Esophagus (tissue), 2 donors: Measurements from ENCODE around the gene NEU1. TPM values are rescaled to one million over a fixed set of nuclear protein-coding genes. Genes with fewer than 3 reads are reported as not detected.
A peak's percentile ranks its signal among the peaks of the same experiment; 100 is the strongest.
"Not testable (repeated sequence)": the region's sequence is repeated elsewhere in the genome, so short reads cannot be mapped to it uniquely, and the experiment has no call there.

Experiments used
- H3K27ac ChIP-seq, 2 donors: one replicate each; pipeline ENCODE4 v1.5.1; 2013; ENCODE audit warnings: low read depth in 2 of 2, mild to moderate bottlenecking in 2 of 2, inconsistent platforms in 1 of 2, low read length in 1 of 2, moderate library complexity in 1 of 2
- H3K27me3 ChIP-seq, 2 donors: one replicate each; pipeline ENCODE4 v1.6.1; 2013; ENCODE audit warnings: low read length in 2 of 2, control low read depth in 1 of 2, mild to moderate bottlenecking in 1 of 2; ENCODE audit not compliant: insufficient read depth in 2 of 2, control insufficient read depth in 1 of 2
- H3K36me3 ChIP-seq, 2 donors: one replicate each; pipeline ENCODE4 v1.6.1; 2013; ENCODE audit warnings: low read length in 1 of 2; ENCODE audit not compliant: control insufficient read depth in 2 of 2, insufficient read depth in 2 of 2
- H3K4me1 ChIP-seq, 2 donors: one replicate each; pipeline ENCODE4 v1.6.1; 2013; ENCODE audit warnings: low read length in 1 of 2; ENCODE audit not compliant: control insufficient read depth in 2 of 2, insufficient read depth in 2 of 2
- H3K4me3 ChIP-seq, 2 donors: one replicate each; pipeline ENCODE4 v1.5.1; 2013; ENCODE audit warnings: low read length in 2 of 2, mild to moderate bottlenecking in 2 of 2, low read depth in 1 of 2, moderate library complexity in 1 of 2
- H3K9me3 ChIP-seq, 2 donors: one replicate each; pipeline ENCODE4 v1.6.1; 2013; ENCODE audit warnings: mild to moderate bottlenecking in 2 of 2, low read depth in 1 of 2, low read length in 1 of 2, moderate library complexity in 1 of 2; ENCODE audit not compliant: control insufficient read depth in 2 of 2, insufficient read depth in 1 of 2
- WGBS, 2 donors: extraction: QIAGEN DNeasy Blood & Tissue Kit; methylation state at CpG; one replicate each; pipeline ENCODE4 v1.1.7; 2013; 5-methylcytosine and 5-hydroxymethylcytosine counted together
- polyA plus RNA-seq, 2 donors: library from polyadenylated mRNA; stranded (reverse); fragments of 200-250 nt; gene quantifications; one replicate each; pipeline ENCODE4 v1.2.3, GENCODE V29; 2013
- donor health status: healthy with polysubstance abuse.
- donor health status: Bipolar disorder and iron deficiency.

NEU1 gene
- polyA plus RNA-seq, 2 donors: 13.6 to 14.6 TPM

DNA sequence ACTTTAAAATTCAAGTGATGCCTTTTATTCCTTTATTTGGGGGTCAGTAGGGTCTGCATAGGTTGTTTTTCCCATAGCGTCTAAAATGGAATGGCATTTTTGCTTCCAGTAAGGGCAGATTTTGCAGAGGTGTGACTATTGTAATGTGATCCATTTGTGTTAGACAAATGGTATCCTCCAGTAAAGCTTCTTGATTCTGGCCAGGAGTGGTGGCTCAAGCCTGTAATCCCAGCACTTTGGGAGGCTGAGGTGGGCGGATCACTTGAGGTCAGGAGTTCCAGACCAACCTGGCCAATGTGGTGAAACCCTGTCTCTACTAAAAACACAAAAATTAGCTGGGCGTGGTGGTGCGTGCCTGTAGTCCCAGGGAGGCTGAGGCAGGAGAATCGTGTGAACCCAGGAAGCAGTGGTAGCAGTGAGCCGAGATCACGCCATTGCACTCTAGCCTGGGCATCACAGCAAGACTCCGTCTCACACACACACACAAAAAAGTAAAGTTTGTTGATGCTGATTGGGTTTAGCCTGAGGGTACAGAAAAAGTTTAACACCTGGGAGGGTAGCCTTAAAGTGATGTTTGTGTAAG, 44.6 kb downstream of the NEU1 start:
- not testable (repeated sequence) for H3K9me3 ChIP-seq, H3K36me3 ChIP-seq, H3K27me3 ChIP-seq, H3K4me1 ChIP-seq
- H3K27ac ChIP-seq: peak overlapping the region; percentile 66 to 77
- H3K4me3 ChIP-seq: peak overlapping the region; percentile 45 to 52
- 19 to 44% methylated on average over 8 of the region's 8 CpGs for WGBS, 2 donors

DNA sequence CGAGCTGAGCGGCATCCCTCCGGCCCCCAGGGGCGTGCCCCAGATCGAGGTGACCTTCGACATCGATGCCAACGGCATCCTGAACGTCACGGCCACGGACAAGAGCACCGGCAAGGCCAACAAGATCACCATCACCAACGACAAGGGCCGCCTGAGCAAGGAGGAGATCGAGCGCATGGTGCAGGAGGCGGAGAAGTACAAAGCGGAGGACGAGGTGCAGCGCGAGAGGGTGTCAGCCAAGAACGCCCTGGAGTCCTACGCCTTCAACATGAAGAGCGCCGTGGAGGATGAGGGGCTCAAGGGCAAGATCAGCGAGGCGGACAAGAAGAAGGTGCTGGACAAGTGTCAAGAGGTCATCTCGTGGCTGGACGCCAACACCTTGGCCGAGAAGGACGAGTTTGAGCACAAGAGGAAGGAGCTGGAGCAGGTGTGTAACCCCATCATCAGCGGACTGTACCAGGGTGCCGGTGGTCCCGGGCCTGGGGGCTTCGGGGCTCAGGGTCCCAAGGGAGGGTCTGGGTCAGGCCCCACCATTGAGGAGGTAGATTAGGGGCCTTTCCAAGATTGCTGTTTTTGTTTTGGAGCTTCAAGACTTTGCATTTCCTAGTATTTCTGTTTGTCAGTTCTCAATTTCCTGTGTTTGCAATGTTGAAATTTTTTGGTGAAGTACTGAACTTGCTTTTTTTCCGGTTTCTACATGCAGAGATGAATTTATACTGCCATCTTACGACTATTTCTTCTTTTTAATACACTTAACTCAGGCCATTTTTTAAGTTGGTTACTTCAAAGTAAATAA, 45.3 kb downstream of the NEU1 start:
- 17 to 29% methylated on average over 12 to 15 of the region's 37 CpGs for WGBS, 2 donors
- peak overlapping the region; percentile 52 to 70 for H3K4me3 ChIP-seq
- not testable (repeated sequence) for H3K27me3 ChIP-seq, H3K36me3 ChIP-seq, H3K4me1 ChIP-seq, H3K9me3 ChIP-seq
- peak overlapping the region; percentile 69 to 81 for H3K27ac ChIP-seq

DNA sequence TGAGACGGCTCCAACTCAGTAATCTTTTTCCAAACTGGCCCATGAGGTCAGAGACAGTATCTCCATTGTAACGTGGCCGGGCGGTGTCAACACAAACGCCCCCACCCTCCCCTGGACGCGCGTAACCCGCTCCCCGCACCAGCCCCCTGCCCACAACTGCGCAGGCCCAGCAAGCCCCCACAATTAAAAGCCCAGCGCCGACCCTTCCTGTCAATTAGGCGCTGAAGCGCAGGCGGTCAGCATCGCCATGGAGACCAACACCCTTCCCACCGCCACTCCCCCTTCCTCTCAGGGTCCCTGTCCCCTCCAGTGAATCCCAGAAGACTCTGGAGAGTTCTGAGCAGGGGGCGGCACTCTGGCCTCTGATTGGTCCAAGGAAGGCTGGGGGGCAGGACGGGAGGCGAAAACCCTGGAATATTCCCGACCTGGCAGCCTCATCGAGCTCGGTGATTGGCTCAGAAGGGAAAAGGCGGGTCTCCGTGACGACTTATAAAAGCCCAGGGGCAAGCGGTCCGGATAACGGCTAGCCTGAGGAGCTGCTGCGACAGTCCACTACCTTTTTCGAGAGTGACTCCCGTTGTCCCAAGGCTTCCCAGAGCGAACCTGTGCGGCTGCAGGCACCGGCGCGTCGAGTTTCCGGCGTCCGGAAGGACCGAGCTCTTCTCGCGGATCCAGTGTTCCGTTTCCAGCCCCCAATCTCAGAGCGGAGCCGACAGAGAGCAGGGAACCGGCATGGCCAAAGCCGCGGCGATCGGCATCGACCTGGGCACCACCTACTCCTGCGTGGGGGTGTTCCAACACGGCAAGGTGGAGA, 47.4 kb downstream of the NEU1 start, which contains the start of the genes HSPA1A and HSPA1L:
HSPA1A (plus strand) TSS at position 519 of the 814 bp plus-strand sequence; CDS start at position 733, 214 bp downstream.
HSPA1L (minus strand) TSS at position 259 of the 814 bp plus-strand sequence. CDS start 3,311 bp downstream, outside the sequence.
- peaks cover 0 to 3% of the 10 kb centered on the region in 2 donors for H3K4me1 ChIP-seq

DNA sequence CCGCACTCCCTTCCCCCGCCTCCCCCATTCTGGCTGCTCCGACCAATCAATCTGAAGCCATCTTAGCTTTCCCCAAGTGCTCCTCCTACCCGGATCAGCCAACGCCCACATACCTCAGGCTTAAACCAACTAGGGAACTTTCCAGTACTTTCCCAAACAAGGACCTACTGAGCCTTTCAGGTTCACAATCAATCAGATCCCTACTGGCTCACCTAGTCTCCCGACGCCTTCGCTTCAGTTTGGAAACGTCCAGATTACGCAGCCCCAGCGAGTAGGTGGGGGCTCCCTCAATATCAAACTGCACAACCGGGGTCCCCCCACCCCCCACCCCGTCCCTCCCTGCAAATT, 48.0 kb downstream of the NEU1 start:
- no peaks in the 10 kb centered on the region for H3K27me3 ChIP-seq
- peak overlapping the region; percentile 99 to 100 for H3K27ac ChIP-seq
- WGBS, 2 donors: 0 to 1% methylated on average over 13 of the region's 13 CpGs
- H3K4me1 ChIP-seq: peaks cover 0 to 3% of the 10 kb centered on the region in 2 donors
- H3K36me3 ChIP-seq: no peaks in the 10 kb centered on the region
- no peaks in the 10 kb centered on the region for H3K9me3 ChIP-seq
- peak overlapping the region; percentile 75 to 84 for H3K4me3 ChIP-seq

More for the DNA sequence above, 47.4 kb downstream of the NEU1 start, which contains the start of the genes HSPA1A and HSPA1L:
- WGBS, 2 donors: 0 to 1% methylated on average over 55 to 56 of the region's 56 CpGs
- peak within 1 kb of the TSS; percentile 99 to 100 for H3K27ac ChIP-seq
- no peaks in the 10 kb centered on the region for H3K27me3 ChIP-seq
- peak within 1 kb of the TSS; percentile 75 to 84 for H3K4me3 ChIP-seq
- no peaks in the 10 kb centered on the region for H3K36me3 ChIP-seq
- H3K9me3 ChIP-seq: no peaks in the 10 kb centered on the region

DNA sequence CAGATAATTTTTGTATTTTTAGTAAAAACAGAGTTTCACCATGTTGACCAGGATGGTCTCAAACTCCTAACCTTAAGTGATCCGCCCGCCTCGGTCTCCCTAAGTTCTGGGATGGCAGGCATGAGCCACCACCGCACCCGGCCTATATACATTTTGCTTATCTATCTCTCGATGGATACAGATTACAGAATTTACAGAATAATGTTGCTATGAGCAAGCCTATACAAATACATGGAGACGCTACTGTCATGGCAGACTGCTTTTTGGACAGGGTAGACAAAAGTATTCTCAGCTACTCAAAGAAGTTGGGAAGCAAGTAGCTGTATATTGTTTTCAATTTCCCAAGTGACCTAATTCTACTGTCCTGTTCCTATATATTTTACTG, 49.2 kb downstream of the NEU1 start:
- 92% methylated on average over 7 of the region's 7 CpGs for WGBS, 2 donors

DNA sequence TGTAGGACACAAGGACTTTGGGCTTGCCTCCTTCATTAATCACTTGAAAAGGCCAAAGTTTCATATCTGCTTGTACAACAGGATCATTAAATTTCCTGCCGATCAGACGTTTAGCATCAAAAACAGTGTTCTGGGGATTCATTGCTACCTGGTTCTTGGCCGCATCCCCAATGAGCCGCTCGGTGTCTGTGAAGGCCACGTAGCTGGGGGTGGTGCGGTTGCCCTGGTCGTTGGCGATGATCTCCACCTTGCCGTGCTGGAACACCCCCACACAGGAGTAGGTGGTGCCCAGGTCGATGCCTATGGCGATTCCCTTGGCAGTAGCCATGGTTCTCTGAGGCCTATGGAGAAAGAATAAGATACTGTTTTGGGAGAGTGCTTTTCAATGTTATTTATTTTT, 51.0 kb downstream of the NEU1 start:
- Histone ChIP-seq H3K27me3 (no peaks in the 10 kb centered on the region), H3K4me3 (no peak overlapping the region), H3K9me3 (no peaks in the 10 kb centered on the region), H3K27ac (no peak overlapping the region), H3K4me1 (peaks cover 0 to 3% of the 10 kb centered on the region in 2 donors), H3K36me3 (no peaks in the 10 kb centered on the region)
- 91 to 92% methylated on average over 12 of the region's 12 CpGs for WGBS, 2 donors

More for the DNA sequence above, 49.2 kb downstream of the NEU1 start:
- Histone ChIP-seq H3K4me1 (peaks cover 0 to 3% of the 10 kb centered on the region in 2 donors), H3K36me3 (no peaks in the 10 kb centered on the region), H3K27me3 (no peaks in the 10 kb centered on the region), H3K4me3 (no peak overlapping the region), H3K27ac (peak overlapping the region; percentile 80 to 99), H3K9me3 (no peaks in the 10 kb centered on the region)

DNA sequence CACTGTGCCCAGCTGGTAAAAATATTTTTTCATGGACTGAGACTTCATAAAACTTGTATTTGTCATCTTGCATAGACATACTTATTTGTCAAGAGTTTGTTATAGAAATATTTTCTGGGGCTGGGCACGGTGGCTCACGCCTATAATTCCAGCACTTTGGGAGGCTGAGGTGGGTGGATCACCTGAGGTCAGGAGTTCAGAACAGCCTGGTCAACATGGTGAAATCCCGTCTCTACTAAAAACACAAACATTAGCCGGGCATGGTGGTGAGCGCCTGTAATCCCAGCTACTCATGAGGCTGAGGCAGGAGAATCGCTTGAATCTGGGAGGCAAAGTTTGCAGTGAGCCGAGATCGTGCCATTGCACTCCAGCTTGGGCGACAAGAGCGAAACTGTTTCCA, 54.0 kb downstream of the NEU1 start:
- WGBS, 2 donors: 91 to 93% methylated on average over 10 of the region's 10 CpGs
- not testable (repeated sequence) for H3K4me3 ChIP-seq, H3K36me3 ChIP-seq, H3K27ac ChIP-seq, H3K9me3 ChIP-seq, H3K27me3 ChIP-seq, H3K4me1 ChIP-seq

Other genes with a start within 250 kb of the NEU1 start
- 10 to 100 TPM in 1 of 2 donors, 1 to 10 TPM in 1; 8.0 to 12.6 TPM for gene AIF1, start 247.6 kb downstream of the NEU1 start, polyA plus RNA-seq
- gene PRRC2A, start 242.1 kb downstream of the NEU1 start, polyA plus RNA-seq: 100 to 1,000 TPM in 1 of 2 donors, 10 to 100 TPM in 1; 76.6 to 110 TPM
- gene BAG6, start 210.2 kb downstream of the NEU1 start, polyA plus RNA-seq: 100 to 1,000 TPM; 158 to 259 TPM
- gene APOM, start 206.9 kb downstream of the NEU1 start, polyA plus RNA-seq: 1 to 10 TPM; 4.3 to 6.0 TPM
- gene C6orf47, start 202.0 kb downstream of the NEU1 start, polyA plus RNA-seq: 10 to 100 TPM; 20.6 to 21.1 TPM
- 10 to 100 TPM; 10.2 to 10.4 TPM for gene GPANK1, start 197.8 kb downstream of the NEU1 start, polyA plus RNA-seq
- gene CSNK2B, start 196.7 kb downstream of the NEU1 start, polyA plus RNA-seq: 100 to 1,000 TPM; 140 to 187 TPM
- gene LY6G5B, start 192.8 kb downstream of the NEU1 start, polyA plus RNA-seq: 1 to 10 TPM; 5.3 to 7.4 TPM
- gene LY6G5C, start 181.8 kb downstream of the NEU1 start, polyA plus RNA-seq: 1 to 10 TPM in 1 of 2 donors, under 1 TPM in 1; 0.76 to 1.1 TPM
- 10 to 100 TPM; 30.0 to 40.1 TPM for gene ABHD16A, start 159.5 kb downstream of the NEU1 start, polyA plus RNA-seq
- gene LY6G6F, start 156.0 kb downstream of the NEU1 start, polyA plus RNA-seq: not detected
- 1 to 10 TPM in 1 of 2 donors, under 1 TPM in 1; 0.67 to 1.3 TPM for gene LY6G6D, start 147.5 kb downstream of the NEU1 start, polyA plus RNA-seq
- gene LY6G6C, start 141.1 kb downstream of the NEU1 start, polyA plus RNA-seq: 10 to 100 TPM; 17.2 to 21.9 TPM
- under 1 TPM; 0.49 to 0.88 TPM for gene MPIG6B, start 139.4 kb downstream of the NEU1 start, polyA plus RNA-seq
- 10 to 100 TPM; 46.5 to 73.3 TPM for gene DDAH2, start 133.5 kb downstream of the NEU1 start, polyA plus RNA-seq
- 100 to 1,000 TPM; 258 to 412 TPM for gene CLIC1, start 126.3 kb downstream of the NEU1 start, polyA plus RNA-seq
- 10 to 100 TPM in 1 of 2 donors, 1 to 10 TPM in 1; 6.3 to 15.8 TPM for gene MSH5, start 122.8 kb downstream of the NEU1 start, polyA plus RNA-seq
- 1 to 10 TPM; 2.3 to 7.6 TPM for gene SAPCD1, start 100.2 kb downstream of the NEU1 start, polyA plus RNA-seq
- 1 to 10 TPM in 1 of 2 donors, under 1 TPM in 1; 0.33 to 1.3 TPM for gene VWA7, start 85.5 kb downstream of the NEU1 start, polyA plus RNA-seq
- gene VARS1, start 67.1 kb downstream of the NEU1 start, polyA plus RNA-seq: 10 to 100 TPM; 35.7 to 37.3 TPM
- 10 to 100 TPM; 25.6 to 42.9 TPM for gene LSM2, start 55.9 kb downstream of the NEU1 start, polyA plus RNA-seq
- under 1 TPM; 0.39 to 0.42 TPM for gene HSPA1L, start 47.5 kb downstream of the NEU1 start, polyA plus RNA-seq
- 100 to 1,000 TPM; 105 to 125 TPM for gene HSPA1A, start 47.3 kb downstream of the NEU1 start, polyA plus RNA-seq
- 100 to 1,000 TPM in 1 of 2 donors, 10 to 100 TPM in 1; 26.9 to 103 TPM for gene HSPA1B, start 35.1 kb downstream of the NEU1 start, polyA plus RNA-seq
- under 1 TPM; 0.19 to 0.33 TPM for gene SLC44A4, start 16.2 kb upstream of the NEU1 start, polyA plus RNA-seq
- 10 to 100 TPM; 27.2 to 39.6 TPM for gene EHMT2, start 34.9 kb upstream of the NEU1 start, polyA plus RNA-seq
- gene ZBTB12, start 39.3 kb upstream of the NEU1 start, polyA plus RNA-seq: 1 to 10 TPM; 2.4 to 3.6 TPM
- gene C2, start 64.9 kb upstream of the NEU1 start, polyA plus RNA-seq: 1 to 10 TPM; 1.2 to 1.3 TPM
- 10 to 100 TPM; 15.9 to 19.6 TPM for gene CFB, start 83.3 kb upstream of the NEU1 start, polyA plus RNA-seq
- gene NELFE, start 96.2 kb upstream of the NEU1 start, polyA plus RNA-seq: 10 to 100 TPM; 30.2 to 49.3 TPM
- 10 to 100 TPM; 39.1 to 58.0 TPM for gene SKIC2, start 96.4 kb upstream of the NEU1 start, polyA plus RNA-seq
- 10 to 100 TPM; 11.8 to 16.5 TPM for gene DXO, start 109.3 kb upstream of the NEU1 start, polyA plus RNA-seq
- gene C4A, start 119.2 kb upstream of the NEU1 start, polyA plus RNA-seq: 10 to 100 TPM in 1 of 2 donors, 1 to 10 TPM in 1; 6.9 to 13.1 TPM
- 10 to 100 TPM in 1 of 2 donors, 1 to 10 TPM in 1; 5.3 to 15.0 TPM for gene C4B, start 152.0 kb upstream of the NEU1 start, polyA plus RNA-seq
- under 1 TPM; 0.43 to 0.47 TPM for gene CYP21A2, start 175.6 kb upstream of the NEU1 start, polyA plus RNA-seq
- gene TNXB, start 246.5 kb upstream of the NEU1 start, polyA plus RNA-seq: 10 to 100 TPM; 14.8 to 15.5 TPM